ENCODE measurements around the gene GALNT14.

Gene GALNT14

GRCh38 chr2:31134480-31134879 is 3.8 kb downstream of the GALNT14 start:
- DNase-seq = no peak

- no peak for DNase-seq
These were observed 5.5 kb downstream of the GALNT14 start for GRCh38 chr2:31132786-31133185.

GRCh38 chr2:31131871-31132270 is 6.4 kb downstream of the GALNT14 start:
- DNase-seq = no peak

- DNase-seq = no peak
These were observed 8.7 kb downstream of the GALNT14 start for GRCh38 chr2:31129375-31130171.

GRCh38 chr2:31127931-31128330 is 10.3 kb downstream of the GALNT14 start:
- no peak for DNase-seq

GRCh38 chr2:31125918-31126695 is 12.1 kb downstream of the GALNT14 start:
- DNase-seq = no peak

- no peak for DNase-seq
These were observed 13.3 kb downstream of the GALNT14 start for GRCh38 chr2:31124904-31125303.

- no peak for DNase-seq
These were observed 16.1 kb downstream of the GALNT14 start for GRCh38 chr2:31122133-31122532.

GRCh38 chr2:31113765-31114164 is 24.5 kb downstream of the GALNT14 start:
- DNase-seq = no peak

- DNase-seq = no peak
These were observed 25.7 kb downstream of the GALNT14 start for GRCh38 chr2:31112544-31112943.

- no peak for DNase-seq
These were observed 27.2 kb downstream of the GALNT14 start for GRCh38 chr2:31110998-31111397.

- DNase-seq = no peak
These were observed 27.8 kb downstream of the GALNT14 start for GRCh38 chr2:31110431-31110830.

GRCh38 chr2:31109633-31110192 is 28.5 kb downstream of the GALNT14 start:
- DNase-seq = no peak

GRCh38 chr2:31108561-31109286 is 29.5 kb downstream of the GALNT14 start:
- no peak for DNase-seq

GRCh38 chr2:31107591-31108300 is 30.5 kb downstream of the GALNT14 start:
- DNase-seq = no peak

- DNase-seq = no peak
These were observed 36.5 kb downstream of the GALNT14 start for GRCh38 chr2:31101701-31102100.

- no peak for DNase-seq
These were observed 40.2 kb downstream of the GALNT14 start for GRCh38 chr2:31097962-31098613.

GRCh38 chr2:31090188-31090587 is 48.1 kb downstream of the GALNT14 start:
- no peak for DNase-seq

GRCh38 chr2:31089645-31090044 is 48.6 kb downstream of the GALNT14 start:
- no peak for DNase-seq

- no peak for DNase-seq
These were observed 49.6 kb downstream of the GALNT14 start for GRCh38 chr2:31088504-31089195.

GRCh38 chr2:31087491-31087890 is 50.7 kb downstream of the GALNT14 start:
- no peak for DNase-seq
